PC-3 (cell line): Measurements from ENCODE around the gene USP38. TPM values are rescaled to one million over a fixed set of nuclear protein-coding genes. Genes with fewer than 3 reads are reported as not detected.
"Not testable (repeated sequence)": the region's sequence is repeated elsewhere in the genome, so short reads cannot be mapped to it uniquely, and the experiment has no call there.

Experiments used
- ATAC-seq: fragments of 200-7000 bp; cut with Tn5 transposase; 2 replicates; pipeline ENCODE4 v1.9.1; 2020; ENCODE audit warnings: mild to moderate bottlenecking, moderate library complexity
- BruUV-seq: library from RNA; stranded (reverse); fragments of 400-500 nt; replicated peaks from 2 replicates; lab custom pipeline; 2021; lab: Mats Ljungman, UMichigan
- CTCF ChIA-PET: fragments of 300-600 bp; sonication (Branson Sonifier 250); formaldehyde crosslinking; loops from one replicate; lab custom pipeline; 2022; ENCODE audit warnings: antibody characterized with exemption; lab: Charles Lee
- POLR2A ChIA-PET: fragments of 300-600 bp; sonication (Branson Sonifier 250); formaldehyde crosslinking; loops from one replicate; lab custom pipeline; 2022; ENCODE audit warnings: antibody characterized with exemption; ENCODE audit not compliant: unreplicated experiment; lab: Charles Lee
- DNase-seq: peaks from one replicate; pipeline ENCODE4 v3.0.0-alpha.2; 2015
- H2AFZ ChIP-seq: fragments of 300-600 bp; sonication (generic); 2 replicates; pipeline ENCODE4 v1.6.0; 2016; ENCODE audit warnings: antibody characterized with exemption, low read length
- H3F3A ChIP-seq: fragments of 300-600 bp; sonication (generic); one replicate; pipeline ENCODE4 v1.6.0; 2017; ENCODE audit warnings: antibody characterized with exemption, low read length, control low read depth, mild to moderate bottlenecking; ENCODE audit not compliant: unreplicated experiment
- H3K27ac ChIP-seq: fragments of 300-600 bp; sonication (generic); 2 replicates; pipeline ENCODE4 v1.5.1; 2016; ENCODE audit warnings: mild to moderate bottlenecking, low read length
- H3K27me3 ChIP-seq: fragments of 300-600 bp; sonication (generic); 2 replicates; pipeline ENCODE4 v1.6.1; 2016; ENCODE audit warnings: low read length, mixed read lengths
- H3K36me3 ChIP-seq: fragments of 300-600 bp; sonication (generic); 2 replicates; pipeline ENCODE4 v1.6.1; 2016; ENCODE audit warnings: low read depth, mixed run types, low read length, mixed read lengths
- H3K4me1 ChIP-seq: fragments of 300-600 bp; sonication (generic); 2 replicates; pipeline ENCODE4 v1.5.1; 2016; ENCODE audit warnings: low read length; ENCODE audit not compliant: insufficient read depth
- H3K4me2 ChIP-seq: fragments of 300-600 bp; sonication (generic); 2 replicates; pipeline ENCODE4 v1.6.0; 2016; ENCODE audit warnings: low read length
- H3K4me3 ChIP-seq: fragments of 300-600 bp; sonication (generic); 2 replicates; pipeline ENCODE4 v1.5.1; 2016; ENCODE audit warnings: mild to moderate bottlenecking, low read length, mixed read lengths
- H3K79me2 ChIP-seq: fragments of 300-600 bp; sonication (generic); 2 replicates; pipeline ENCODE4 v1.6.1; 2017; ENCODE audit warnings: low read length, mixed read lengths
- H3K9ac ChIP-seq: fragments of 300-600 bp; sonication (generic); 2 replicates; pipeline ENCODE4 v1.6.0; 2016; ENCODE audit warnings: mild to moderate bottlenecking, low read length
- H3K9me2 ChIP-seq: fragments of 300-600 bp; sonication (generic); replicated peaks from 2 replicates; pipeline ENCODE4 v1.6.1; 2016; ENCODE audit warnings: mixed run types, low read length, mixed read lengths
- H3K9me3 ChIP-seq: fragments of 300-600 bp; sonication (generic); 2 replicates; pipeline ENCODE4 v1.6.1; 2016; ENCODE audit warnings: low read length, mixed read lengths
- H4K20me1 ChIP-seq: fragments of 300-600 bp; sonication (generic); 2 replicates; pipeline ENCODE4 v1.6.1; 2016; ENCODE audit warnings: low read length, mixed read lengths
- EZH2 ChIP-seq: fragments of 300-600 bp; sonication (generic); IDR thresholded peaks from one replicate; pipeline ENCODE4 v1.6.1; 2017; ENCODE audit warnings: antibody characterized with exemption, mild to moderate bottlenecking, low read length; ENCODE audit not compliant: unreplicated experiment
- EZH2phosphoT487 ChIP-seq: fragments of 300-600 bp; sonication (generic); IDR thresholded peaks from 2 replicates; pipeline ENCODE4 v1.6.1; 2018; ENCODE audit warnings: mild to moderate bottlenecking, antibody characterized with exemption, low read length, borderline replicate concordance
- intact Hi-C: fragments of 100-400 bp; cut with micrococcal nuclease; formaldehyde crosslinking; loops from 2 replicates; pipeline ENCODE4 v1.9.0; 2023
- total RNA-seq: library from RNA; depleted of rRNA; stranded (reverse); fragments of >200 nt; gene quantifications from 2 replicates; pipeline ENCODE4 v1.2.3, GENCODE V29; 2014
- TF ChIP-seq, protein P1 (sequence below): fragments of 300-600 bp; sonication (generic); conservative IDR thresholded peaks from 2 replicates; pipeline ENCODE4 v1.5.1; 2017; ENCODE audit warnings: antibody characterized with exemption, low read depth, mild to moderate bottlenecking, low read length

The USP38 gene
- total RNA-seq, 1 experiment from 2014 or later, result 21.5 TPM

DNA sequence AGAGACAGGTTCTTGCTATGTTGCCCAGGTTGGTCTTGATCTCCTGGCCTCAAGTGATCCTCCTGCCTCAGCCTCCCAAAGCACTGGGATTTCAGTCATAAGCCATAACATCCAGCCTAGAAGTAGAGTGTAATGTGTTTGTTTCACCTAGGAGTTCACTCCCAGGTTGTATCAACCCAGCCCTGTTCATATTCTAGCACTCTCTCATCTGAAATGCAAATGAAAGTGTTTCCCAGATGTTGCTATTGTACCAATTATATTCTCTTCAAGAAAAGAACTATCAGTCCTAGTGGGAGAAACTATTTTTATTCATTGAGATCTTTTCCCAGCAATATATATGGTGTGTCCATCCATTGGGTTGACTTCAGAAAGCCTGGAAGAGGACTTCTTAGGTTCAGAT, 72.6 kb downstream of the USP38 start:
- H3K9ac ChIP-seq, result no peak overlapping the region
- no peaks in the 10 kb centered on the region for H3K36me3 ChIP-seq
- no peak overlapping the region for H3K4me3 ChIP-seq
- no peak overlapping the region for H2AFZ ChIP-seq
- peaks cover 21% of the 10 kb centered on the region for H3K4me1 ChIP-seq
- H3K9me2 ChIP-seq, result no peaks in the 10 kb centered on the region
- BruUV-seq, result no TSS peak
- no peak for ATAC-seq
- no peak overlapping the region for H3K27ac ChIP-seq
- no peaks in the 10 kb centered on the region for H4K20me1 ChIP-seq
- H3K79me2 ChIP-seq, result no peaks in the 10 kb centered on the region
- no peaks in the 10 kb centered on the region for H3K9me3 ChIP-seq
- no peak overlapping the region for H3K4me2 ChIP-seq
- no peaks in the 10 kb centered on the region for H3K27me3 ChIP-seq
- H3F3A ChIP-seq, result peaks cover 2% of the 10 kb centered on the region
- POLR2A ChIA-PET, result no interaction called here
- intact Hi-C loops, result no loop called here
- no peak for DNase-seq
- no peak for TF ChIP-seq EZH2phosphoT487
- CTCF ChIA-PET, result no interaction called here

DNA sequence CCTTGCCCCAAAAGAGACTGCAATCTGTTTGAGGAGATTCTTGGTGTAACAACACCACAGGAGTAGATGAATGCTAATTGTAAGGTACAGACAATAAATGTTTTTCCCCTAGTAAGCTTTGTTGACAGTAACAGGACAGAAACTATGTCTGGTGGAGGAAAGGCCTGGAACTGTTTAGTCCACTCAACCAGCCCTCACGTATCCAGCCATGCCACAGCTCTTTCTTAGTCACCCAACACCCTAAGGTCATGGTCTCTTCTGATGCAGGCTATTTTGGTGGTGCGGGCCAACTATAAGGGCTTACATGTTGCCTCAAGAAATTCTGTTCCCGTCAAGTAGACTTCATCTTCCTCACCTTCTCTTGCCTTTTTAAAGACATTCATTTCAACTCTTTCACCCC, 76.0 kb downstream of the USP38 start:
- H3K9me2 ChIP-seq, result no peaks in the 10 kb centered on the region
- no peaks in the 10 kb centered on the region for H3K27me3 ChIP-seq
- no peaks in the 10 kb centered on the region for H3K79me2 ChIP-seq
- intact Hi-C loops, result no loop called here
- CTCF ChIA-PET, result no interaction called here
- peaks cover 9% of the 10 kb centered on the region for H3K4me1 ChIP-seq
- no peaks in the 10 kb centered on the region for H3F3A ChIP-seq
- H2AFZ ChIP-seq, result no peak overlapping the region
- no peak overlapping the region for H3K9ac ChIP-seq
- TF ChIP-seq, protein P1, sequence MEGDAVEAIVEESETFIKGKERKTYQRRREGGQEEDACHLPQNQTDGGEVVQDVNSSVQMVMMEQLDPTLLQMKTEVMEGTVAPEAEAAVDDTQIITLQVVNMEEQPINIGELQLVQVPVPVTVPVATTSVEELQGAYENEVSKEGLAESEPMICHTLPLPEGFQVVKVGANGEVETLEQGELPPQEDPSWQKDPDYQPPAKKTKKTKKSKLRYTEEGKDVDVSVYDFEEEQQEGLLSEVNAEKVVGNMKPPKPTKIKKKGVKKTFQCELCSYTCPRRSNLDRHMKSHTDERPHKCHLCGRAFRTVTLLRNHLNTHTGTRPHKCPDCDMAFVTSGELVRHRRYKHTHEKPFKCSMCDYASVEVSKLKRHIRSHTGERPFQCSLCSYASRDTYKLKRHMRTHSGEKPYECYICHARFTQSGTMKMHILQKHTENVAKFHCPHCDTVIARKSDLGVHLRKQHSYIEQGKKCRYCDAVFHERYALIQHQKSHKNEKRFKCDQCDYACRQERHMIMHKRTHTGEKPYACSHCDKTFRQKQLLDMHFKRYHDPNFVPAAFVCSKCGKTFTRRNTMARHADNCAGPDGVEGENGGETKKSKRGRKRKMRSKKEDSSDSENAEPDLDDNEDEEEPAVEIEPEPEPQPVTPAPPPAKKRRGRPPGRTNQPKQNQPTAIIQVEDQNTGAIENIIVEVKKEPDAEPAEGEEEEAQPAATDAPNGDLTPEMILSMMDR, result no peak
- no peak for TF ChIP-seq EZH2
- no peak for TF ChIP-seq EZH2phosphoT487
- H3K4me3 ChIP-seq, result no peak overlapping the region
- no peaks in the 10 kb centered on the region for H3K9me3 ChIP-seq
- DNase-seq (no peak), ATAC-seq (no peak)
- no peak overlapping the region for H3K27ac ChIP-seq
- POLR2A ChIA-PET, result no interaction called here
- no peak overlapping the region for H3K4me2 ChIP-seq
- BruUV-seq, result no TSS peak
- no peaks in the 10 kb centered on the region for H3K36me3 ChIP-seq
- no peaks in the 10 kb centered on the region for H4K20me1 ChIP-seq

DNA sequence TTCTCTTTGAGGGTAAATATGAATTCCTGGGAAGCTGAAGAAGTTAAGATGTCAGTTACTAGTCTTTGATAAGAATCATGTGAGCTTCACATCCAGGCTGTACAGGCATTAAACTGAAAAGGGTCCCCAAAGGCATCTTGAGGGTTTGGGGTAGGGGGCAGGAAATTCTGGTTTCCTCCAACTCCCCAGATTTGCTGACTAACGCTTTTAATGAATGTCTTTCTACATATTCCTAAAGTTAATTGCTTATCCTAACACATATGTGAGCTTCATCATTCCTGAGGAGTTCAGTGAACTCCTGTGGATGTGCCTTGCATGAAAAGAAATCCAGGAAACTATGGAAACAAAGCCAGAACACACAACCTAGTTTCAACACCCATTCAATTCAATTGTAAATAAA, 78.1 kb downstream of the USP38 start:
- Histone ChIP-seq H3K36me3 (no peaks in the 10 kb centered on the region), H2AFZ (no peak overlapping the region), H3K9me2 (no peaks in the 10 kb centered on the region), H3K4me1 (no peaks in the 10 kb centered on the region), H3F3A (no peaks in the 10 kb centered on the region), H3K4me3 (no peak overlapping the region), H3K27me3 (no peaks in the 10 kb centered on the region), H3K9ac (no peak overlapping the region), H3K9me3 (peaks cover 3% of the 10 kb centered on the region; the same call in 1 of the 2 replicates), H3K79me2 (no peaks in the 10 kb centered on the region), H3K27ac (no peak overlapping the region), H3K4me2 (no peak overlapping the region), H4K20me1 (no peaks in the 10 kb centered on the region)
- BruUV-seq, result no TSS peak
- ChIA-PET CTCF (no interaction called here), POLR2A (no interaction called here)
- intact Hi-C loops, result no loop called here
- TF ChIP-seq, protein P1, result no peak
- TF ChIP-seq EZH2phosphoT487, result no peak
- no peak for TF ChIP-seq EZH2
- ATAC-seq (no peak), DNase-seq (no peak)

DNA sequence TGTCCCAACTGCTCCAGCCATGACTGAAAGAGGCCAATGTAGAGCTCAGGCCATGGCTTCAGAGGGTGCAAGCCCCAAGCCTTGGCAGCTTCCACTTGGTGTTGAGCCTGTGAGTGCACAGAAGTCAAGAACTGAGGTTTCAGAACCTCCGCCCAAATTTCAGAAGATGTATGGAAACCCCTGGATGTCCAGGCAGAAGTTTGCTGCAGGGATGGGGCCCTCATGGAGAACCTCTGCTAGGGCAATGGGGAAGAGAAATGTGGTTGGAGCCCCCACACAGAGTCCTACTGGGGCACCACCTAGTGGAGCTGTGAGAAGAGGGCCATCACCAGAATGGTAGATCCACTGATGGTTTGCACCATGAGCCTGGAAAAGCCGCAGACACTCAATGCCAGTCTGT, 83.0 kb downstream of the USP38 start:
- ATAC-seq, H3K79me2 ChIP-seq, BruUV-seq, H3K36me3 ChIP-seq, H2AFZ ChIP-seq, H3K27ac ChIP-seq, H3K4me3 ChIP-seq, H3K4me1 ChIP-seq, H3K9ac ChIP-seq, POLR2A ChIA-PET, H3K4me2 ChIP-seq, H3K27me3 ChIP-seq, H3F3A ChIP-seq, CTCF ChIA-PET, intact Hi-C loops, H4K20me1 ChIP-seq, H3K9me2 ChIP-seq, DNase-seq: not testable (repeated sequence)
- peaks cover 11% of the 10 kb centered on the region; the same call in 1 of the 2 replicates for H3K9me3 ChIP-seq
